ENCODE data around the gene DCTPP1.

DCTPP1 gene

DNA sequence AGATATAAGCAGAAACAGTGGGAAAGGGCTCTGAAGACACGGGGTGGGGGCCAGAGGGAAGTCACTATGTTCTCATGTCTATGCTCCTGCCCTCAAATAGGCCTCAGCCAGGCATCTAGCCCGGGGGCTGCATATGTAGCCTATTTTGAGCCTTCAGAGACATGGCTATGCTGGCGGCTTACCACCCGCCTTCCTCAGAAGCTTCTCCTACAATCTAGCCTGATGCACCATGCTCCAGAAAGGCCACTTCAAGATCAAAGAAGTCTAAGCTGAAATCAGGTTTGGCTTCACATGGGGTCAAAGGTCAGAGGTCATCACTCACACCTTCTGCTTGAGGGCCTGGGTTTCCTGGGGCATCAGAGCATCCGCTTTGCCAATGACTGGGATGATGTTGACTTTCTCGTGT lies 49.0 kb downstream of the DCTPP1 start:
- no peak for DNase-seq

DNA sequence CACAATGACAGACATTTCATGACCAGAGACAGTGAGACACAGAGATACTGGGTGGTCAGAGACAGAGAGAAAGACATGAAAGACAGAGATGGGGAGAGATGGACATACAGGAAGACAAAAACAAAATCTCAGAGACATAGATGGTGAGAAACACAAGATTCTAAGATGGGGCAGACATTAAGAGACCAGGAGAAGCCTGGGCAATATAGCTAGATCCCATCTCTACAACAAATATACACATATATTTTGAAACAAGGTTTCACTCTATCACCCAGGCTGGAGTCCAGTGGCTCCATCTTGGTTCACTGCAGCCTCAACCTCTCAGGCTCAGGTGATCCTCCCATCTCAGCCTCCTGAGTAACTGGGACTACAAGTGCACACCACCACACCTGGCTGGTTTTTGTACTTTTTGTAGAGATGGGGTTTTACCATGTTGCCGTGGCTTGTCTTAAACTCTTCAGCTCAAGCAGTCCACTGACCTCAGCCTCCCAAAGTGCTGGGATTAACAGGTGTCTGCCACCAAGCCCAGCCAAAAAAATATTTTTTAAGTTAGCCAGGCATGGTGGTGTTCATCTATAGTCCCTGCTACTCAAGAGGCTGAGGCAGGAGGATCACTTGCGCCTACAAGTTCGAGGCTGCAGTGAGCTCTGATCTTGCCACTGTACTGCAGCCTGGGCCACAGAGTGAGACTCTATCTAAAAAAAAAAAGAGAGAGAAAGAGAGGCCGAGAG lies 49.6 kb downstream of the DCTPP1 start:
- no peak for DNase-seq

DNA sequence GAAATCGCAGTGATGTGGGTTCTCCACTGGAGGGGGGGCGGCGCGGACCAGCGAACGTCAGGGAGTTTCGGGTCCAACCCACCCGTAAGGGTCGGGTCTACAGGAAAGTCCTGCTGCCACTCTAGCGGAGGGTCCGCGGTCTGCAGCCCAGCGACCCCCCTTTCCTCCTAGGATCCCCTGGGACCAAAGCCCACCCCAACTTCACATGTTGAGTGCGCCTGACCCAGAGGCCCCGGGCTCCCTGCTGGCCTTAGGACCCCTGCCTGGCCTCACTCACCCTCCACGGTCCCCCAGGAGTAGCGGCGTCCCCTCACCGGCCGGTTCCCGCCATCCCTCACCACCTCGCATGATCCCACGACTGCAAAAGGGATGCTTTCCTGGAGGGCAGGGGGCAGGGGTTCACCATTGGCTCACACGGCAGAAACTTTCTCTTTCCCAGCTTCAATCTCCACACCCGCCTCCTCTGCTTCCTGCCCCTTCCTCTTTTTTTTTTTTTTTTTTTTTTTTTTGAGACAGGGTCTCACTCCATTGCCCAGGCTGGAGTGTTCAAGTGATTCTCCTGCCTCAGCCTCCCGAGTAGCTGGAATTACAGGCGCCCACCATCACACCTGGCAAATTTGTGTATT lies 50.6 kb downstream of the DCTPP1 start:
- DNase-seq: no peak

DNA sequence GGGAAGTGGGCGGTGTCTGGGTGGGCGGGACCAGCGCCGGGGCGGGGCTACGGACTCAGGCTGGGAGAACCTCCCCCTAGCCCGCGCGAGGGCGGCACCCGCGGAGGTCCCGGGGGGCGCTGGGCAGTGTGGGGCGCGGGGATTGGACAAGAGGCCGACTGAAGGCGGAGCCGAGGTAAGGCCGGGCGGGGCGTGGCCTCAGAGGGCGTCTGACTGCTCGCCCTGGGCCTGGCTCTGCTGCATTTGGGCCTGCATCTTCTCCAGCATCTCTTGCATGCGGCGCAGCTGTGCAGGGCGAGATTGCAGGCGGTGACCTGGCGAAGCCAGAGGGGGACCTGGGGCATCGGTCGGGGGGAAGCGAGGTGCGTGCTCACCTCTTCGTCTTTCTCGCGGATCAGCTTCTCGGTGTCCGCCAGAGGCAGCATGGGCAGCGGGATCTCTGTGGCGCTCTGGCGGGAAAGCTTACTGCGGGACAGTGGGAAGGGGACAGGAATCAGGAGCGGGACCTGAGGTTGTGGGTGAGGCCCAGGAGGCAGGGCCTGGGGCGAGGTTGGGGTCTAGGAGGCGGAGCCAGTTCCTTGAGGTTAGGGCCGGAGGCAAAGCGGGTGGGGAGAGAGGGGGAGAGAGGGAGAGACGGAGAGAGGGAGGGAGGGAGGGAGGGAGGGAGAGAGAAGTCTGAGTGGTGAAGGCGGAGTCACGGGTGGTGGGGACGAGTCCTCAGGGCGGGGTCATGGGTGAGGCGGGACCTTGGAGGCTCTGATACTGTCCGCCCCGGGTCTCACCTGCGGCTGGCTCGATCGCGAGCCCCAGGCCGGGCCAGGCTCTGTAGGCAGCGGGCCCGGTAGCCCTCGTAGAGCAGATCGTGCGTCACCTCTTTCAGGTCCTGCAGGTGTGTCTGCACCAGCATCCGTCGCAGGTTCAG lies 51.3 kb downstream of the DCTPP1 start:
- peak; percentile 97 to 100 (median 100) for DNase-seq

DNA sequence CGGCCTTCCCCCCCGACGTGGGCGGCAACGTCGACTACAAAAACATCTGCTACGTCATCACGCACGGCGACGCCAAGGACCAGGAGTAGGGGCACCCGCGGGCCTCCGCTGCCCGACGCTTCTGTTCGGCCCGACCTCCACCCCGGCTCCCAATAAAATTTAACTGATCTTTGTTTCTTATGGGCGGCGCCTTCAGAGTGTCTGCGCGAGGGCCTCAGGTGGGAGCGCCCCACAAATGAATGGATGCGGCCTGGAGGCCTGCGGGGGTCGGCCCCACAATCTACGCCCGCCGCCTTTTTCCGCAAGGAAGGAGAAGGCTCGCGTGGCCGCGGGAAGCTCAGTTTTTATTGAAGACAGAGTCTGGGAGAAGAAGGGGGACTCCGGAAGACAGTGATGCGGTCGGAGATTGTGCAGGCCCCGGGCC lies 52.0 kb downstream of the DCTPP1 start:
- peak; percentile 66 to 82 (median 74) for DNase-seq

DNA sequence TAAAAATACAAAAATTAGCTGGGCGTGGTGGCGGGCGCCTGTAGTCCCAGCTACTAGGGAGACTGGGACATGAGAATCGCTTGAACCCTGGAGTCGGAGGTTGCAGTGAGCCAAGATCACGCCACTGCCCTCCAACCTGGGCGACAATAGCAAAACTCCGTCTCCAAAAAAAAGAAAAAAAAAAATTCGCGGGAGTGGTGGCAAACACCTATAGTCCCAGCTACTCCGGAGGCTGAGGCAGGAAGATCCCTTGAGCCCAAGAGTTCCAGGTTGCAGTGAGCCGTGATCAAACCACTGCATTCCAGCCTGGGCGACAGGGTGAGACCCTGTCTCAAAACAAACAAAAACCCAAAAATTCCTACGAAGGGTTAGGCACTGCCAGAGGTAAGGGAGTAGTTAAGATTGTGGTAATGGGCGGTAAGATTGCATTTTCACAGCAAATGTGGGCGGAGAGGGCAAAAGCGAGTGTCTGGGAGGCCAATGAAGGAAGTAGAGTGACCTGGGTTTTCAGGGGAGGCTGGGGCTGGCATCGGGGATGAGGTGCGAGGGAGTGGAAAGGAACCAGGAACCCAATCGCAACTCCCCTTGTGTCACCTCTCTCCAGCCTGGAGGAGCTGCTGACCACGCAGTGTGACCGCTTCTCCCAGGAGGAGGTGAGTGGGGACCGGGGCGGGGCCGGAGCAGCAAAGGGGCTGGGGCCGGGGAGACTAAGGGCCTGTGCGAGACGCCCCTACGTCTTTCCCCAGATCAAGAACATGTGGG lies 52.6 kb downstream of the DCTPP1 start:
- no peak for DNase-seq

DNA sequence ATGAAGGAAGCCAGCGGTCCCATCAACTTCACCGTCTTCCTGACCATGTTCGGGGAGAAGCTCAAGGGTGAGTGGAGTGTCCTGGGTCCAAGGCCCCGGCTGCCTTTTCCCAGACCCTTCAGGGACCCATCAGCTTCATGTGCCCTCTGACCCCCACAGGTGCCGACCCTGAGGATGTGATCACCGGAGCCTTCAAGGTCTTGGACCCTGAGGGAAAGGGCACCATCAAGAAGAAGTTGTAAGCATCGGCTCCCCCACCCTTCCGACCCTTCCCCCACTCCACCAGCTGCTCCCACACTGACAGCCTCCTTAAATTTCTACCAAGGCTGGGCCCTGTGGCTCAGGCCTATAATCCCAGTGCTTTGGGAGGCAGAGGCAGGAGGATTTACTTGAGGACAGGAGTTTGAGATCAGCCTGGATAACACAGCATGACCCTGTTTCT lies 53.3 kb downstream of the DCTPP1 start:
- no peak for DNase-seq

DNA sequence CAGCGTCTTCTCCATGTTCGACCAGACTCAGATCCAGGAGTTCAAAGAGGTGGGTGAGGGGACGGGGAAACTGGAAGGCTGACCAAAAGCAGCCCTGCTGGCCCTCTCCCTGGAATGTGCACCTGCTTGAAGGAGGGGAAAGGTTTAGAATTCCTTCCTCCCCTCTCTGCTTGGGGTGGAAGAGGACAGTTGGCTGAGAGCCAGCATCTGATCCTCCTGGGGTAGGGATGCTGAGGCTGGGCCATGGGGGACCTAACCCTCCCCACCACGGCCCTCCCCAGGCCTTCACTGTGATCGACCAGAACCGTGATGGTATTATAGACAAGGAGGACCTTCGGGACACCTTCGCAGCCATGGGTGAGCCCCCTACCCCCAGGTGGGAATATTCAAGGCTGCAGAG lies 54.0 kb downstream of the DCTPP1 start:
- no peak for DNase-seq

DNA sequence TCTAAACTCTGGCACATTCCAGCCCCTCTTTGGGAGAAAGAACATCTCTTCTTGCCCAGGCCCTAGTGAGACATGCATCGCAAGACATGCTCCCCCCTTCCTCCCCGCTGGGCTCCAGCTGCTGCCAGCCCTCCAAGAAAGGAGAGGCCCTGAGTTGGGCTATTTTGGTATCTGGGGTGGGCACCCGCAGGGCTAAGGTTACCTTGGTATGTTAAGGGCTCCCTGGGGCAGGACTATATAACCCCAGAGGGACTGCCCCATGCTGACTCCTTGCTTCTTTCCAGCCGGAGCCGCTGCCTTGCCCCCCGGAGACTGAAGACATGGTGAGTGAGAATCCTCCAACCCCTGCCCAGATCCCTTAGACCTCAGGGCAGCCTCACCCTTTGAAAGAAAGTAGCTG lies 55.3 kb downstream of the DCTPP1 start, which contains the start of gene MYL11:
Gene MYL11, plus strand, starts transcription at position 265 of the 400 bp plus-strand sequence. Its CDS starts 56 bp downstream, at position 321.
- DNase-seq: no peak
